Activated CD4-positive, alpha-beta T cell treated with anti-CD3 and anti-CD28 coated beads for 48 hours (primary cell): ENCODE results near the gene HRH4.

Source experiments
- DNase-seq: peaks from one replicate; pipeline ENCODE4 v3.0.0-alpha.2; 2020

HRH4 gene

DNA sequence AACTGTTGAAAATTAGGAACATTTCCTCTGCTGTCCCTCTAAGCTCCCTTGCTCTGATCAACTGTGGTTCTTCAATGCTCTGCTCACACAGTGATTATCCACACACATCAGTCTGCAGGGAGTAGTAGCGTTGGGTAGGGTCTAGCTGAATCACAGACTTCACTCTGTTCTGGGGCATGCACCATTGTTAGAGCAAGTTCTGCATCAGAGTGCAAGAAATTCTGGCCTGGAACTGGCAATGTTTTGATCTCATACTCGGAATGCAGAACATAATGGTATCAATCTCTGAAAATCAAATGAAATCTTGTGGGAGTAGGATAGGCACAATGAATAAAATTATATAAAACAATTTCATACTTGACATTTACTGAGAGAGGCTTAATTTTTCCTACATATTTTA is 55.3 kb downstream of the HRH4 start:
- DNase-seq = no peak

DNA sequence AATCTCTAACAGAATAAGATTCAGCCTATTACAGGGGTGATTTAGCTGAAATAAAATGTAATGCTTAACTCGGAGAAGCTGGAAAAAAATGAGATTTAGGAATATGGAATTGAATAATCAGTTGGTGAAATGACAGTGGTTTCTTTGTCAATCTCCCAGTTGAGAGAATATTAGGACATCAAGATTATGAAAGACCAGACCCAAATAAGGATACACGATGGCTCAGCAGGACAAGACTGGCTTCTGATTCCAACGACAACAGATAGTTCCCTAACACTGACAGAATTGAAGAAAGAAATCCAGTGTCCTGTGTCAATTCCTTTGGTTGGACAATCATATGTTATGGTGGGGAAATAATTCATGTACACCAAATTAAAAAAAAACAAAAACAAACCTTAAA is 55.8 kb downstream of the HRH4 start:
- DNase-seq = no peak

DNA sequence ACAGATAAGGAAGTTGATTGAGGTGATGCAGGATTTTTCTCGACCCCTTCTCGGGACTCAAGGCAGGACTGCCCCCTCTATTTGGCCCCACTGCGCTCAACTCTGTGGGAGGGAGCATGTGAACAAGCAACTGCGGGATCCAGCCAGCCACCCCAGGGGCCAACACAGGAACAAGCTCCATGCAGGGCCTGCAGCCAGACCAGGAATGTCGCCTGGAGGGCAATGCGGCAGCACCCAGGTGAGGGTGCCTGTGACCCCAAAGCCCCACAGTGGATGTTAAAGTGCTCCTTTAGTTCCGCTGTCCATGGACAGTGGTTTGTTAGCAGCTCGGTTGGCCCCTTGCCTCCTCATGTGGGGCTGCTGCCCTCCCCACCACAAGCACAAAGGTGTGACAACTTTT is 57.1 kb downstream of the HRH4 start:
- DNase-seq = no peak

DNA sequence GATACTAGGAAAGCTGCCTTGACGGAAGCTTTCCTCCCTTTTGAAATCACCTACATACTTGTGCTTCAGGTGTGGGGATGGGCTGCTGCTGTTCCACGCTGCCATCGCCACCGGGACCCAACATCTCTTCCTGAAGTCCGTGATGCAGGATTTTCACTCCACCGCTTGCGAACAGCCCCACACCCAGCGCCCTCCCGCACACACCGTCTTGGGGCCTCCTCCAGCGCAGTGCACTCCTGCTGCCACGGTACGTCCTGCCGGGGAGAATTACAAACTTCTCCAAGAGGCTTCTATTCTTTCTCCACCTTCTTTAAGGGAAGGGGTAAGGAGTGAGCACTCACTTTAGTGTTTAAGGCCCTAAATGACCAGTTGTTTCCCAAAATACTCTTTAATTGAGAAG is 58.2 kb downstream of the HRH4 start:
- no peak for DNase-seq
